GM19035 (cell line): Measurements from ENCODE around the gene SLC30A3.
"Not testable (repeated sequence)": the region's sequence is repeated elsewhere in the genome, so short reads cannot be mapped to it uniquely, and the experiment has no call there.

Source experiments
- ATAC-seq: cut with Tn5 transposase; IDR thresholded peaks from one replicate; pipeline ENCODE4 v1.9.1; 2021; ENCODE audit not compliant: unreplicated experiment

SLC30A3 gene, protein sequence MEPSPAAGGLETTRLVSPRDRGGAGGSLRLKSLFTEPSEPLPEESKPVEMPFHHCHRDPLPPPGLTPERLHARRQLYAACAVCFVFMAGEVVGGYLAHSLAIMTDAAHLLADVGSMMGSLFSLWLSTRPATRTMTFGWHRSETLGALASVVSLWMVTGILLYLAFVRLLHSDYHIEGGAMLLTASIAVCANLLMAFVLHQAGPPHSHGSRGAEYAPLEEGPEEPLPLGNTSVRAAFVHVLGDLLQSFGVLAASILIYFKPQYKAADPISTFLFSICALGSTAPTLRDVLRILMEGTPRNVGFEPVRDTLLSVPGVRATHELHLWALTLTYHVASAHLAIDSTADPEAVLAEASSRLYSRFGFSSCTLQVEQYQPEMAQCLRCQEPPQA

DNA sequence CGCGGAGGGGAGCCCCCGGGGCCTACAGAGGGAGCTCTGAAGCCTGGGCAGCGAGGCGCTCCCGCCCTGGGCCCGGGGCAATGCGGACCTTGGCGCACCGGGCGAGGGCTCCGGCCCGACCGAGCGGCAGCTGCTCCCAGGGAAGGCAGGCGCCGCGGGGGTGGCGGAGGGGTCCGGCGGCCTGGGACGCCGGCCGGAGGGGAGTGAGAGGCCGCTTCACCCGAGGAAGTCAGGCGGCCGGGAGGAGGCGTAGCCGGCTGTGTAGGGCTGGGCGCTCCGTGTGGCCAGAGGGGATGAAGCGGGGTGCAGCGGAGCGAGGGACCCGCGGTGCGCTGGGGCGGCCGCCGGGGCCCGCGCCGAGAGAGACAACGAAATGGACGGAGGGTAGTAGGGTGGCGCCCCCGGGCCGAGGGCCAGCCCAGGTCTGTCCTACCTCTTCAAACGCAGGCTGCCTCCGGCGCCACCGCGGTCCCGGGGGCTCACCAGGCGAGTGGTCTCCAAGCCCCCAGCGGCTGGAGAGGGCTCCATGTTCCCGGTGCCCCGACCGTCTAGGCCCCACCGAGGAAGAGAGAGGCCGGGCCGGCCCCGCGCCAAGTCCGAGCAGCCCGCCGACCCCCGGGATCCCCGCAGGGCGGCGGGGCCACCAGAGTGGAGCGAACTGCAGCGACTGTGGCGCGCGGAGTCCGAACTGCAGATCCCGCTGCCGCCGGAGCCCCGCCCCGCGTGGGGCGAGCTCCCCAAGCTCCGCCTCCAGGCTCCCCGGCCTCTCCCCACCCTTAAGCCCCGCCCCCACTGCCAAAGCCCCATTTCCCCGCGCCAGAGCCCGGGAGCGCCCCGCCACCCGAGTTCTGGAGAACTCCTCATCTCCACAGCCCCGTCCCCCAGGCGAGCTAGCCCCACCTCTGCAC is at the start of gene SLC30A3:
Gene SLC30A3, minus strand, starts transcription at position 669 of the 908 bp plus-strand sequence. Its CDS starts 141 bp downstream, at position 528.
- no peak for ATAC-seq

DNA sequence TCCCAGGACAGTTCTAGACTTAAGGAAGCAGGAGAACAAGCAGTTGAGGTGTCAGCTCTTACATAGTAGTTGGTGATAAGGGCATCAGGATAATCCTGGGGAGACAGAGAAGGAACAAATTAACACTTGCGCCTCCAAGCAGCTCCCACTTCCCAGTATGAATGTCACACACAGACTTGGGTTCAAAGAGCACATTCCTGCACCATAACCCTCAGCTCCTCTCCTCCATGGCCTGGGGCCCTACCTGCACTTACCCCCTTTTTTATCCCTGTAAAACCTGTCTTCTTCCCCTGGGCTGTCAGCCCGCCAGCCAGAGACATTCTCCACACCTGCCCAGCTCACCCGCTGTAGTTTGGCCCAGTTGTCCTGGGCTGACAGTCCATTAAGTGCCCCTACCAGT is 49.3 kb upstream of the SLC30A3 start:
- no peak for ATAC-seq

DNA sequence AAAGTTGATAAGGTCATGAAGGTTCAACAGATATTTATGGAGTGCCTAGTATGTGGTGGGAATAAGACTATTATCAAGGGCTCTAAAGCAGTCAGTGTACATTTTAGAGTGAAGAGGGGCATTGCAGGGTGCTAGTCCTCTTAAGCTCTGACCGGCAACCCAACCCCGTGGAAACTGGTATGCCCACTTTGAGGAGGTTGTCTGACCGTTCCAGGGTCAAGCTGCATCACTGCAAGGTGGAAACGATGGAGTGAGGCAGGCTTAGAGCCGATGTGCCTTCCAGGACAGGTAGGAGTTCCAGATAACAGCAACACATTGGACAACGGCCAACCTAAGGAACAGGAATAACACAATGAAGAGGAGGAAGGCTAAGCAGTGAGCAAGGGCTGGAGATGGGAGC is 46.8 kb upstream of the SLC30A3 start:
- ATAC-seq, result no peak

DNA sequence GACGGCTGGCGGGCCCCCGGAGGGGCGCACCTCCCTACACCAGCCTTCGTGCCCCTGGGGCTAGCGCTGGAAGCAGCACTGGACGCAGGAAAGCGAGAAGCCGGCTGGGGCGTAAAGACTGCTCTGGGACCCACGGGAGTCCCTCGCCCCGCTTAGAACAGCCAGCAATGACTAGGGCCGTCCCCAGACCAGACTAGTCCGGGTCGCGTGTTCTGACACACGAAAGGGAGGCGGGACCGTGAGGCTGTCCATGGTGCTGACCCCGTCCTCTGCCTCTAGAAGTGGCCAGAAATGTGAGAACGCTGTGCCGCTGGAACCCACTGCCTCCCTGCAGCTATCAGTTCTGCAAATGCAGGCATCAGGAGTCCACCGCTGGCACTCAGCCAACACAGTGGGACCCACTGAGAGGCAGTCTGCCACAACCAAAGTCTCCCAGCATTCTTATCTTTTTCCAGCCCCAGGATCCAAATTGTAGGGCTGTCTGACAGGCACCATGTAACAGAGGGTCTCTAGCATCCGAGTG is 45.6 kb upstream of the SLC30A3 start, which contains the start of gene UCN:
Gene UCN, minus strand, starts transcription at position 87 of the 523 bp plus-strand sequence. CDS start 550 bp downstream, outside the sequence.
- ATAC-seq, result no peak

DNA sequence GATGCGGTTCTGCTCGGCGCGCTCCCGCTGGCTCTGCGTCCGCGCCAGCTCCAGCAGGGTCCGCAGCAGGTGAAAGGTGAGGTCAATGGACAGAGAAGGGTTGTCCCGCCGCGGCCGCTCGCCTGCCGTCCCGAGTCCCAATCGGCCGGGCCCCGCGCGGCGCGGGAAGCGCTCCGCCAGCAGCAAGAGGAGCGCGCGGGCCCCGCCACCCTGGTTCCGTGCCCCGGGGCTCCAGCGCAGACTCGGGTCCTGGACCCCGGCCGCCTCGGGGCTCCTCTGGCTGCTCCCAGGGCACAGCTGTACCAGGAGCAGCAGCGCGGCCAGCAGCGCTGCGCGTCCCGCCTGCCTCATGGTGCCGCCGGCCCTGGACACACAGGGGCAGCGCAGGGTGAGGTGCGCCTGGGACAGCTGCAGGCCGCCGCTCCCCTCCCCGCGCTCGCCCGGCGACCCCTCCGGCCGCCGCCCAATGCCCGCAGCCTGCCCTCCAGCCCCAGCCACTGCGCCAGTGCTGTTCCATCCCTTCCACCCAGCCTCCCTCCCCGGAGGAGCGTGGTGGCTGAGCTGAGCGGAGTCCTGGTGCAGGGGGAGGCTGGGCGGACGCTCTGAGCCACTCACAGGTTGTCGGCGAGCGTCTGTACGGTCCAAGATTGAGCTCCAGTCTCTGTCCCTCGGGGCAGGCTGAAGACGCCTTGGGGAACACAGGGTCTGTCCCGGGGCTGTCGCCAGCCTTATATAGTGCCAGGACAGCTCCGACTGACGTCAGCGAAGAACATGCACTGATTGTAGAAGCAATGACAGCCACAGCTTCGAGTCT is 44.9 kb upstream of the SLC30A3 start:
- no peak for ATAC-seq

DNA sequence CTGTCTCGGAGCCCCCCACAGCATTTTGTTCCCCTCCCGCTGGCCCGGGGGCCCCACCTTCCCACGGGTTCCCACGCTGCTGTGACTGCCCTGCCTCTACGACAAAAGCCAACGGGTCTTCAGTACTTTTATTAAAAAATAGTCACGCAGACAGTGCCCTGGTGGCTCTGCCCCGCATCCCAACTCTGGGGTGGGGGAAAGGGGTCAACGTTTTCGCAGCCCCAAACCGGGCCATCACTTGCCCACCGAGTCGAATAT is 44.4 kb upstream of the SLC30A3 start:
- ATAC-seq, result no peak

DNA sequence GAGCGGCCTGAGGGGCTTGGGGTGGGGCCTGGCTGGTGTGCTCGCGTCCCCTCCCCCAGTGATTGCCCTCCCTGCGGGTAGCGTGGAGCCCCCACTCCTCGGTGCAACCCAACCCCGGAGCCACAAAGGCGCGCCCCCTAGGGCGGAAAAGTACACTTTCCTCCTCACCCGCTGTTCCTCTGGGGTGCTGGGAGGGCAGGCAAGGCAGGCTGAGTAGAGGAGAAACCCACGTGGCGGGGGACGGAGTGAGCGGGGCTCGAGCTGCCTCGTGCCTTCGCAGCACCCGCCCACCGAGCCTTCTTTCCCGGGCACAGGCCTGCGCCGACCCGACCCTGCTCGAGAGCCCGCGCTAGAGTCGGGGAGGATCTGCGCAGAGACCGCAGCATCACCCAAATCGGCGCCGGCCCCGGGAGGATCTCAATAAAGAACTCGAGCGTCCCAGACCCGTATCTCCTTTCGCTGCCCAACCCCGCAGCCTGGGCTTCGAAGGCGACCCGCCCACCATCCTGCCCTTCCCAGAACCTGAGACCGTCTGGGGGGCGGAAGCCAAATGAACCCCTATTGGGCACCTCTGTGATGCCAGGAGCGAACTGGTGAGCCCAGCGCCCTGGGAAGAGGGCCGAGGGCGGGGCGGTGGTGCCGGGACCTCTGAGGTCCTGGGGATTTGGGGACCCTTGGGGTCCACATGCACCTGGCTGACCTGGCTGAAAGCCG is 43.9 kb upstream of the SLC30A3 start:
- no peak for ATAC-seq

DNA sequence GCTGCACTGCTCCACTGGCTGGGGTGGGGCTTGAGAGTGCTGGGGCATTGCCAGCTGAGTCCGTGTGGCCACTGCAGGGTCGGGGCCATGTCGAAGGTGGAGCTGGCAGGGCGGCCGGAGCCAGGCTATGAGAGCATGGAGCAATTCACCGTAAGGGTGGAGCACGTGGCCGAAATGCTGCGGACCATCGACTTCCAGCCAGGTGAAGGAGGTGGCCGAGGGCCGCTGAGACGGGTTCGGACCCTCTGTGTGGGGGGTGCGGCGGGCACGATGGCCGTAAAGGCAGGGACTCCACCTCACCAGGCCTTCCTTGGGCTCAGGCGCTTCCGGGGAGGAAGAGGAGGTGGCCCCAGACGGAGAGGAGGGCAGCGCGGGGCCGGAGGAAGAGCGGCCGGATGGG is 43.3 kb upstream of the SLC30A3 start:
- ATAC-seq, result no peak

DNA sequence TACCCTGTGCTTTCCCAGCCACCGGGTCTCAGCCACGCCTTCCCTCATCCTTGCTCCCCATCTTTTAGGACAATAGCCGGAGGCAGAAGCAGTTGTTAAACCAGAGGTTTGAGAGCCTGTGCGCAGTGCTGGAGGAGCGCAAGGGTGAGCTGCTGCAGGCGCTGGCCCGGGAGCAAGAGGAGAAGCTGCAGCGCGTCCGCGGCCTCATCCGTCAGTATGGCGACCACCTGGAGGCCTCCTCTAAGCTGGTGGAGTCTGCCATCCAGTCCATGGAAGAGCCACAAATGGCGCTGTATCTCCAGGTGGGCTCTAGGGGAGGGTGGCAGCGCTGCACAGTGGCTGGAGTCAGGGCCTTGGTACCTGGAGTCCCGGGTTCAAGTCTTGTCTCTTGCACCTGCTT is 42.7 kb upstream of the SLC30A3 start:
- no peak for ATAC-seq

DNA sequence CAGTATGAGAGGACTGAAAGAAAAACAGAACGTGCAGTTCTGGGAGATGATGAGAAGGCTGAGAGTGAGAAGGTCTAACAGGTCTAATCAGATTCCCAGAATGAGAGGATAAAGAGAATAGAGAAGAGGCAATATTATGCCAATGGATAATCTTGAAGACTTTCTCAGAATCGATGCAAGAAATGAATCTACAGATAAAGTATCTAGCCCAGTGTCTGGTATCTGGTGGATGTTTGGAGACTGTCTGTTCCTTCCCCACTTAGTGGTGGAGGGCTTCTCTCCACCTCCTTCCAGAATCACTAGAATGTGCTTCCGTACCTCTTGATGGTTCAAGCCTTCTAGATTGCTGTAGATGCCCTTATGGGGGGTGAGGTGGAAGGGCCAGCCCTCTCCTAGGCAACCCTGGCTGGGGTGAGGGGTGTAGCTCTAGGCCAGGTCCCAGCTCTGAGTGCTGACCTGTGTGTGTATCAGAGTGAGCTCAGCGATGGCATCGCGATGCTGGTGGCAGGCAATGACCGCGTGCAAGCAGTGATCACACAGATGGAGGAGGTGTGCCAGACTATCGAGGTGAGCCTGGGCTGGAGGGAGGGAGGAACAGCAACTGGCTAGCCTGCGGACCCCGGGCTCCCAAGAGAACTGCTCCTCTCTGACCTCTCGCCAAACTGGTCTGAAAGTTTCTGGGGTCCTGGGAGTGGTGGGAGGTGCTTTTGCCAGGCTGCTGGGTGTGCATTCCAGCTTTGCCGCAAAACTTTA is 41.8 kb upstream of the SLC30A3 start:
- ATAC-seq, result no peak

DNA sequence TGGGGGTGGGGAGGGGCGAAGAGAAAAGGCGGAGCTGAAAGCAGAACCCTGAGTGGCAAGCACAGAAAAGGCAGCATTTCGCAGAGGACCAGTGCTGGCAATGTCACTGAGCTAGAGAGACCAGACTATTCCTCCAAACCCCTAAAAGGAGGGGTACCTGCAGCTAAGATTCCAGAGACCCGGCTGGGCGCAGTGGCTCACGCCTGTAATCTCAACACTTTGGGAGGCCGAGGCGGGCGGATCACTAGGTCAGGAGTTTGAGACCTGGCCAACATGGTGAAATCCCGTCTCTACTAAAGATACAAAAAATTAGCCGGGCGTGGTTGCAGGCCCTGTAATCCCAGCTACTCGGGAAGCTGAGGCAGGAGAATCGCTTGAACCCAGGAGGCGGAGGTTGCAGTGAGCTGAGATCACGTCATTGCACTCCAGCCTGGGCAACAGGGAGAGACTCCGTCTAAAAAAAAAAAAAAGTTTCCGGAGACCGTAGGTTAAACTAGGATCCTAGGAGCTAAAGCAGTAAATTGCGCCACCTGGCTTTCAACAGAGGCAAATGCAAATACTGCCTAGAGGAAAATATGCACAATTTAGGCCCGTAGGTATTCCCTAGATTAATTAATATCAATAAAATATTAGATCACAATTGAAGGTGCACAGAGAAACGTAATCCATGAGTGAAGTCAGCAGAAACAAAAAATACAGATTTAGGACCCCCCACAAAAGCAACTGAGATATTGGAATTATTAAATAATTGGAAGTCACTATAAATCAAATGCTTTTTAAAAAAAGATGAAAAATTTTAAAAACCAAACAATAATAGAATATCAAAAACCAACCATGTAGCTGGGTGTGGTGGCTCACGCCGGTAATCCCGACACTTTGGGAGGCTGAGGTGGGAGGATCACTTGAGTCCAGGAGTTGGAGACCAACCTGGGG is 40.5 kb upstream of the SLC30A3 start:
- no peak for ATAC-seq

DNA sequence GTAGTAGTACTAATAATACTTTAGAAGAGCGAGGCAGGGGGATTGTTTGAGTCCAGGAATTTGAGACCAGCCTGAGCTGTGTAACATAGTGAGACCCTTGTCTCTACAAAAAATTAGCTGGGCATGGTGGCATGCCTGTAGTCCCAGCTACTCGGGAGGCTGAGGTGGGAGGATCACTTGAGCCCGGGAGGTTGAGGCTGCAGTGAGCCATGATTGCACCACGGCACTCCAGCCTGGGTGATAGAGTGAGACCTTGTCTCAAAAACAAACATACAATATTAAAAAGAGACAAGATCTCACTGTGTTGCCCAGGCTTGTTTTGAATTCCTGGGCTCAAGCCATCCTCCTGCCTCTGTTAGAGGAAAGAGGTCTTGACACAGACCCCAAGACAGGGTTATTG is 37.8 kb upstream of the SLC30A3 start:
- not testable (repeated sequence) for ATAC-seq

DNA sequence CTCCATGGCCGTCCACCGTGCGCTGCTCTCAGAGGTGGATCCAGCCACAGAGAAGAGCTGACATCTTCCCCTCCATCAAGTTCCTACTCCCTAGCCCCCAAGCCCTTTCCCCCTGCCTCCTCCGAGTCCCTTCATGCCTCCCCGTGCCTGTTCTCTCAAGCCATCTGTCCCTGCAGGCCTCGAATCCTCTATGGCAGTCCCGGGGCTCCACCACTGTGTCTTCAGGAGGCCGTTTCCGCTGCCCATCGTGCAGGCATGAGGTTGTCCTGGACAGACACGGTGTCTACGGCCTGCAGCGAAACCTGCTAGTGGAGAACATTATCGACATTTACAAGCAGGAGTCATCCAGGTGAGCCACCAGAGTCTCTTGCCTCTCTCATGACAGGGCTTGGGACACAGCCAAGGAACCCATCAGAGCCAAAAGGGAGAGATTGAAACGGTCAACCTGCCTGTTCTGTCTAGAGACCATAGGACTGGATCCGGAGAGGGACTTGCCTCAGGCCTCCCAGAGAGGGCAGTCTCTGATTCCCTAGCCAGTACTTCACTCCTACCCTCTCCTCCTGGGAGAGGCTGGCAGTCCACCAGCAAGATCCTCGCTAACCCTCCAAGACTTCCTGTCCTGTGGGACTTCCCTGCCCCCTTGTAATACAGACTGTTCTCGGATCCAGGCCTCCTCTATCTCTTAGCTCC is 35.7 kb upstream of the SLC30A3 start:
- no peak for ATAC-seq

DNA sequence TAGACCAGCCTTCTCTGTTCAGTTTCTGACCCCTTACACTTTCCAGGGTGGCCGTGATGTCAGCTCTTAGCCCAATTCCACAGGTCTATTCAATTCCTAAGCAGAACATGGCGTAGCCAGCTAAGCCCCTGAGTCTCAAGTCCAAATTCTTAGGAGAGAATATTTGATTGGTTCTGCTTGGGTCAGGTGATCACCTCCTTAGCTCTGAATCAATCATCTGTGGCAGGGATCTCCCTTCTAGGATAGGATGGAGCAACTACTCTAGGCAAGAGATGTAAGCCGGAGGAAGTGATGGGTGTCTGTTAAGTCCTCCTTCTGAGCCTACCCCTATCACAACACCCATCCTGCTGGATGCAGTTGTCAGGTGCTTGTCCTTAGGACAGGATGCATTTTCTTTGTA is 34.3 kb upstream of the SLC30A3 start:
- ATAC-seq, result no peak

DNA sequence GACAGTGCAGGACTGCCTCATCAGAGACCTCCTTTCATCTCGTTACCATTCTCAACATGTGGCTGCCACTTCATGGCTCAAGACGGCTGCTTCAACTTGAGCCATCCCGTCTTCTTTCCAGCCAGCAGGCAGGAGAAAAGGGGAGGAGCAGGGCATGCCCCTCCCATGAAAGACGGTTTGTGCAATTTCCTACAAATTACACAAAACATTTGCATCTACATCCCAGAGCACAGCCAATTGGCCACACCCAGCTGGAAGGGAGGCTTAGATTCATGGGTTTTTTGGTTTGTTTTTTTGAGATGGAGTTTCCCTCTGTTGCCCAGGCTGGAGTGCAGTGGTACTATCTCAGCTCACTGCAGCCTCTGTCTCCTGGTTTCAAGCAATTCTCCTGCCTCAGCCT is 33.6 kb upstream of the SLC30A3 start:
- ATAC-seq, result no peak

DNA sequence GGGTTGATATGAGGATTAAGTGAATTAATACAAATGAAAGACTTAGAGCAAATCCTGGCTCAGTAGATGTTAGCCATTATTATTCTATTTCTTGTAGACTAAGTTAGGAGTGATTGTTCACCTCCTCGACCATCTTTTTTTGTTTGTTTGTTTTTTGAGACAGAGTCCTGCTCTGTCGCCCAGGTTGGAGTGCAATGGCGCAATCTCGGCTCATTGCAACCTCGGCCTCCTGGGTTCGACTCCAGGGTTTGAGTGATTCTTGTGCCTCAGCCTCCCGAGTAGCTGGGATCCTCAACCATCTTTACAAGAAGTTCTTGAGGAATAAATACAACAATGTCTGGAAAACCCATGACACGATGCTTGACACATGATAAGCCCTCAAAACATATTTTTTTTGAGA is 32.1 kb upstream of the SLC30A3 start:
- no peak for ATAC-seq

DNA sequence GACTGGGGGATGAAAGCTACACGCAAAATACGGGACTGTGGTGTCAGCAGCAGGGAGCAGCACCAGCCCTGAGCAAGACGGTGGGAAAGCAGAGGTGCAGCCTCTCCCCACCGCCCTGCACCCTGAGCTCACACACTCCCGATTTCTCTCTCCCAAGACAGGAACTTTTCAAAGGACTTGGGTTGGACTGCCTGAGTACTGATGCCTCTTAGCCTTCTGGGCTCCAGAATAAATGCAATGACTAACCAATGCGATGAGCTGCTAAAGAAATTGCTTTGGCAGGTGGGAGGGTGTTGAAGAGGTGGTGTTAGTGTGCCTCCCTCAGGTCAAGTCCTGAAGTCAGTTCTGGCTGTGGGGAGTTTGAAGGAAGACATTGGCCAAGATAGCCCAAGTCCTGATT is 29.0 kb upstream of the SLC30A3 start:
- ATAC-seq, result no peak

DNA sequence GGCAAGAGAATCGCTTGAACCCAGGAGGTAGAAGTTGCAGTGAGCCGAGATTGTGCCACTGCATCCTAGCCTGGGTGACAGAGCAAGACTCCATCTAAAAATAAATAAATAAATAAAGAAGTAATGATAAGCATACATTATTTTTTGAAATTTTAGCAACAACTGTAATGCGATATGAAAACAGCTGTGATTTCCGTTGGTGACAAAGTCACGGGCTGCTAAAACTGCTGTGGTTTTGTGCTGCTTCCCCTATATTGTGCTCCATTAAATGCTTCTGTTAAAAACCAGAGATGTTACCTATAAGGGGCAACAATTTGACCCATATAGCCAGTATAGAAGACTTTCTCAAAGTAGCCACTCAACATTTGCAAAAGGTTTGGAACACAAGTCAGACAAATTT is 27.7 kb upstream of the SLC30A3 start:
- no peak for ATAC-seq
